HEK293 (cell line): ENCODE measurements around the gene GATAD2A.
A peak's percentile ranks its signal among the peaks of the same experiment; 100 is the strongest.

Experiments
- IKZF3 ChIP-seq: fragments of 450-650 bp; IDR thresholded peaks from 2 replicates; pipeline ENCODE4 v1.5.0; 2018; ENCODE audit warnings: missing biosample characterization, mild to moderate bottlenecking, missing genetic modification characterization, moderate library complexity
- KLF9 ChIP-seq: fragments of 450-650 bp; formaldehyde crosslinking; IDR thresholded peaks from 2 replicates; pipeline ENCODE4 v1.5.1; 2016; ENCODE audit warnings: missing biosample characterization, missing genetic modification characterization, low read depth
- REPIN1 ChIP-seq: fragments of 450-650 bp; formaldehyde crosslinking; IDR thresholded peaks from 2 replicates; pipeline ENCODE4 v1.5.1; 2017; ENCODE audit warnings: missing biosample characterization, missing genetic modification characterization, low read depth
- ZFHX2 ChIP-seq: fragments of 450-650 bp; formaldehyde crosslinking; conservative IDR thresholded peaks from 2 replicates; pipeline ENCODE4 v1.5.1; 2016; ENCODE audit warnings: missing biosample characterization, missing genetic modification characterization
- ZIC2 ChIP-seq: fragments of 450-650 bp; formaldehyde crosslinking; IDR thresholded peaks from 2 replicates; pipeline ENCODE4 v1.5.1; 2016; ENCODE audit warnings: missing biosample characterization, missing genetic modification characterization
- ZNF112 ChIP-seq: fragments of 450-650 bp; formaldehyde crosslinking; IDR thresholded peaks from 2 replicates; pipeline ENCODE4 v1.5.0; 2017; ENCODE audit warnings: missing biosample characterization, missing genetic modification characterization
- ZNF133 ChIP-seq: fragments of 450-650 bp; formaldehyde crosslinking; IDR thresholded peaks from 2 replicates; pipeline ENCODE4 v1.5.1; 2016; ENCODE audit warnings: missing biosample characterization, missing genetic modification characterization
- ZNF175 ChIP-seq: fragments of 450-650 bp; formaldehyde crosslinking; IDR thresholded peaks from 2 replicates; pipeline ENCODE4 v1.5.1; 2016; ENCODE audit warnings: missing biosample characterization, missing genetic modification characterization
- ZNF18 ChIP-seq: fragments of 450-650 bp; formaldehyde crosslinking; IDR thresholded peaks from 2 replicates; pipeline ENCODE4 v1.5.1; 2016; ENCODE audit warnings: missing biosample characterization, missing genetic modification characterization
- ZNF19 ChIP-seq: fragments of 450-650 bp; formaldehyde crosslinking; IDR thresholded peaks from 2 replicates; pipeline ENCODE4; 2016; ENCODE audit warnings: missing biosample characterization, missing genetic modification characterization, low read depth
- ZNF248 ChIP-seq: fragments of 450-650 bp; formaldehyde crosslinking; IDR thresholded peaks from 2 replicates; pipeline ENCODE4 v1.5.1; 2017; ENCODE audit warnings: missing biosample characterization, missing genetic modification characterization
- ZNF585B ChIP-seq: fragments of 450-650 bp; formaldehyde crosslinking; IDR thresholded peaks from 2 replicates; pipeline ENCODE4 v1.5.1; 2016; ENCODE audit warnings: missing biosample characterization, missing genetic modification characterization
- ZNF600 ChIP-seq: fragments of 450-650 bp; formaldehyde crosslinking; IDR thresholded peaks from 2 replicates; pipeline ENCODE4 v1.5.1; 2016; ENCODE audit warnings: missing biosample characterization, missing genetic modification characterization
- ZNF629 ChIP-seq: fragments of 450-650 bp; formaldehyde crosslinking; IDR thresholded peaks from 2 replicates; pipeline ENCODE4 v1.5.1; 2017; ENCODE audit warnings: missing biosample characterization, missing genetic modification characterization
- ZNF654 ChIP-seq: fragments of 450-650 bp; formaldehyde crosslinking; IDR thresholded peaks from 2 replicates; pipeline ENCODE4 v1.5.1; 2016; ENCODE audit warnings: low read depth, missing biosample characterization, missing genetic modification characterization
- ZNF791 ChIP-seq: fragments of 450-650 bp; formaldehyde crosslinking; IDR thresholded peaks from 2 replicates; pipeline ENCODE4 v1.5.1; 2016; ENCODE audit warnings: missing biosample characterization, missing genetic modification characterization
- ZSCAN16 ChIP-seq: fragments of 450-650 bp; formaldehyde crosslinking; IDR thresholded peaks from 2 replicates; pipeline ENCODE4 v1.5.1; 2016; ENCODE audit warnings: missing biosample characterization, missing genetic modification characterization
- ZSCAN18 ChIP-seq: fragments of 450-650 bp; formaldehyde crosslinking; IDR thresholded peaks from 2 replicates; pipeline ENCODE4 v1.5.1; 2016; ENCODE audit warnings: missing biosample characterization, missing genetic modification characterization
- ZSCAN30 ChIP-seq: fragments of 450-650 bp; IDR thresholded peaks from 2 replicates; pipeline ENCODE4 v1.5.1; 2018; ENCODE audit warnings: missing biosample characterization, mild to moderate bottlenecking, missing genetic modification characterization, moderate library complexity
- TF ChIP-seq, protein P1 (sequence below): fragments of 450-650 bp; formaldehyde crosslinking; conservative IDR thresholded peaks from 2 replicates; pipeline ENCODE4 v1.5.1; 2016; ENCODE audit warnings: low read depth, missing biosample characterization, missing genetic modification characterization
- TF ChIP-seq, protein P2 (sequence below): fragments of 450-650 bp; formaldehyde crosslinking; IDR thresholded peaks from 2 replicates; pipeline ENCODE4 v1.5.1; 2016; ENCODE audit warnings: missing biosample characterization, missing genetic modification characterization
- TF ChIP-seq, protein P3 (sequence below): fragments of 450-650 bp; formaldehyde crosslinking; IDR thresholded peaks from 2 replicates; pipeline ENCODE4 v1.5.1; 2016; ENCODE audit warnings: missing biosample characterization, missing genetic modification characterization
- TF ChIP-seq, protein P4 (sequence below): fragments of 450-650 bp; formaldehyde crosslinking; conservative IDR thresholded peaks from 2 replicates; pipeline ENCODE4 v1.5.1; 2016; ENCODE audit warnings: low read depth, missing biosample characterization, missing genetic modification characterization

The GATAD2A gene

GRCh38 chr19:19385131-19385895, 20.2 kb upstream of the GATAD2A start (continued):
- TF ChIP-seq, protein P1, sequence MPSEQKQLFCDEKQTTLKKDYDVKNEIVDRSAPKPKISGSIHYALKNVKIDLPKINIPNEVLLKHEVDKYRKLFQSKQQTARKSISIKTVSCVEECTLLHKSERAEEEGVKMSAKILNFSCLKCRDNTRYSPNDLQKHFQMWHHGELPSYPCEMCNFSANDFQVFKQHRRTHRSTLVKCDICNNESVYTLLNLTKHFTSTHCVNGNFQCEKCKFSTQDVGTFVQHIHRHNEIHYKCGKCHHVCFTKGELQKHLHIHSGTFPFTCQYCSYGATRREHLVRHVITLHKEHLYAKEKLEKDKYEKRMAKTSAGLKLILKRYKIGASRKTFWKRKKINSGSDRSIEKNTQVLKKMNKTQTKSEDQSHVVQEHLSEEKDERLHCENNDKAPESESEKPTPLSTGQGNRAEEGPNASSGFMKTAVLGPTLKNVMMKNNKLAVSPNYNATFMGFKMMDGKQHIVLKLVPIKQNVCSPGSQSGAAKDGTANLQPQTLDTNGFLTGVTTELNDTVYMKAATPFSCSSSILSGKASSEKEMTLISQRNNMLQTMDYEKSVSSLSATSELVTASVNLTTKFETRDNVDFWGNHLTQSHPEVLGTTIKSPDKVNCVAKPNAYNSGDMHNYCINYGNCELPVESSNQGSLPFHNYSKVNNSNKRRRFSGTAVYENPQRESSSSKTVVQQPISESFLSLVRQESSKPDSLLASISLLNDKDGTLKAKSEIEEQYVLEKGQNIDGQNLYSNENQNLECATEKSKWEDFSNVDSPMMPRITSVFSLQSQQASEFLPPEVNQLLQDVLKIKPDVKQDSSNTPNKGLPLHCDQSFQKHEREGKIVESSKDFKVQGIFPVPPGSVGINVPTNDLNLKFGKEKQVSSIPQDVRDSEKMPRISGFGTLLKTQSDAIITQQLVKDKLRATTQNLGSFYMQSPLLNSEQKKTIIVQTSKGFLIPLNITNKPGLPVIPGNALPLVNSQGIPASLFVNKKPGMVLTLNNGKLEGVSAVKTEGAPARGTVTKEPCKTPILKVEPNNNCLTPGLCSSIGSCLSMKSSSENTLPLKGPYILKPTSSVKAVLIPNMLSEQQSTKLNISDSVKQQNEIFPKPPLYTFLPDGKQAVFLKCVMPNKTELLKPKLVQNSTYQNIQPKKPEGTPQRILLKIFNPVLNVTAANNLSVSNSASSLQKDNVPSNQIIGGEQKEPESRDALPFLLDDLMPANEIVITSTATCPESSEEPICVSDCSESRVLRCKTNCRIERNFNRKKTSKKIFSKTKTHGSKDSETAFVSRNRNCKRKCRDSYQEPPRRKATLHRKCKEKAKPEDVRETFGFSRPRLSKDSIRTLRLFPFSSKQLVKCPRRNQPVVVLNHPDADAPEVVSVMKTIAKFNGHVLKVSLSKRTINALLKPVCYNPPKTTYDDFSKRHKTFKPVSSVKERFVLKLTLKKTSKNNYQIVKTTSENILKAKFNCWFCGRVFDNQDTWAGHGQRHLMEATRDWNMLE = no peak
- TF ChIP-seq ZNF133 (tag by site-specific recombination) = no peak
- no peak for TF ChIP-seq REPIN1 (tag by site-specific recombination)
- no peak for TF ChIP-seq ZNF18 (tag by site-specific recombination)
- no peak for TF ChIP-seq ZNF654 (tag by site-specific recombination)
- no peak for TF ChIP-seq ZSCAN18 (tag by site-specific recombination)
- no peak for TF ChIP-seq ZNF175 (tag by site-specific recombination)
- TF ChIP-seq, protein P2, sequence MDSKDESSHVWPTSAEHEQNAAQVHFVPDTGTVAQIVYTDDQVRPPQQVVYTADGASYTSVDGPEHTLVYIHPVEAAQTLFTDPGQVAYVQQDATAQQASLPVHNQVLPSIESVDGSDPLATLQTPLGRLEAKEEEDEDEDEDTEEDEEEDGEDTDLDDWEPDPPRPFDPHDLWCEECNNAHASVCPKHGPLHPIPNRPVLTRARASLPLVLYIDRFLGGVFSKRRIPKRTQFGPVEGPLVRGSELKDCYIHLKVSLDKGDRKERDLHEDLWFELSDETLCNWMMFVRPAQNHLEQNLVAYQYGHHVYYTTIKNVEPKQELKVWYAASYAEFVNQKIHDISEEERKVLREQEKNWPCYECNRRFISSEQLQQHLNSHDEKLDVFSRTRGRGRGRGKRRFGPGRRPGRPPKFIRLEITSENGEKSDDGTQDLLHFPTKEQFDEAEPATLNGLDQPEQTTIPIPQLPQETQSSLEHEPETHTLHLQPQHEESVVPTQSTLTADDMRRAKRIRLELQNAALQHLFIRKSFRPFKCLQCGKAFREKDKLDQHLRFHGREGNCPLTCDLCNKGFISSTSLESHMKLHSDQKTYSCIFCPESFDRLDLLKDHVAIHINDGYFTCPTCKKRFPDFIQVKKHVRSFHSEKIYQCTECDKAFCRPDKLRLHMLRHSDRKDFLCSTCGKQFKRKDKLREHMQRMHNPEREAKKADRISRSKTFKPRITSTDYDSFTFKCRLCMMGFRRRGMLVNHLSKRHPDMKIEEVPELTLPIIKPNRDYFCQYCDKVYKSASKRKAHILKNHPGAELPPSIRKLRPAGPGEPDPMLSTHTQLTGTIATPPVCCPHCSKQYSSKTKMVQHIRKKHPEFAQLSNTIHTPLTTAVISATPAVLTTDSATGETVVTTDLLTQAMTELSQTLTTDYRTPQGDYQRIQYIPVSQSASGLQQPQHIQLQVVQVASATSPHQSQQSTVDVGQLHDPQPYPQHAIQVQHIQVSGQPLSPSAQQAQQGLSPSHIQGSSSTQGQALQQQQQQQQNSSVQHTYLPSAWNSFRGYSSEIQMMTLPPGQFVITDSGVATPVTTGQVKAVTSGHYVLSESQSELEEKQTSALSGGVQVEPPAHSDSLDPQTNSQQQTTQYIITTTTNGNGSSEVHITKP (tag by site-specific recombination) = peak; percentile 78
- no peak for TF ChIP-seq ZNF112 (tag by site-specific recombination)
- no peak for TF ChIP-seq ZSCAN16
- TF ChIP-seq, protein P3, sequence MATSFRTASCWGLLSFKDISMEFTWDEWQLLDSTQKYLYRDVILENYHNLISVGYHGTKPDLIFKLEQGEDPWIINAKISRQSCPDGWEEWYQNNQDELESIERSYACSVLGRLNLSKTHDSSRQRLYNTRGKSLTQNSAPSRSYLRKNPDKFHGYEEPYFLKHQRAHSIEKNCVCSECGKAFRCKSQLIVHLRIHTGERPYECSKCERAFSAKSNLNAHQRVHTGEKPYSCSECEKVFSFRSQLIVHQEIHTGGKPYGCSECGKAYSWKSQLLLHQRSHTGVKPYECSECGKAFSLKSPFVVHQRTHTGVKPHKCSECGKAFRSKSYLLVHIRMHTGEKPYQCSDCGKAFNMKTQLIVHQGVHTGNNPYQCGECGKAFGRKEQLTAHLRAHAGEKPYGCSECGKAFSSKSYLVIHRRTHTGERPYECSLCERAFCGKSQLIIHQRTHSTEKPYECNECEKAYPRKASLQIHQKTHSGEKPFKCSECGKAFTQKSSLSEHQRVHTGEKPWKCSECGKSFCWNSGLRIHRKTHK = no peak
- no peak for TF ChIP-seq ZNF19
- TF ChIP-seq KLF9 (tag by site-specific recombination) = no peak; the same call in 1 of the 2 replicates
- TF ChIP-seq ZIC2 (tag by site-specific recombination) = peak; percentile 83
- TF ChIP-seq, protein P4, sequence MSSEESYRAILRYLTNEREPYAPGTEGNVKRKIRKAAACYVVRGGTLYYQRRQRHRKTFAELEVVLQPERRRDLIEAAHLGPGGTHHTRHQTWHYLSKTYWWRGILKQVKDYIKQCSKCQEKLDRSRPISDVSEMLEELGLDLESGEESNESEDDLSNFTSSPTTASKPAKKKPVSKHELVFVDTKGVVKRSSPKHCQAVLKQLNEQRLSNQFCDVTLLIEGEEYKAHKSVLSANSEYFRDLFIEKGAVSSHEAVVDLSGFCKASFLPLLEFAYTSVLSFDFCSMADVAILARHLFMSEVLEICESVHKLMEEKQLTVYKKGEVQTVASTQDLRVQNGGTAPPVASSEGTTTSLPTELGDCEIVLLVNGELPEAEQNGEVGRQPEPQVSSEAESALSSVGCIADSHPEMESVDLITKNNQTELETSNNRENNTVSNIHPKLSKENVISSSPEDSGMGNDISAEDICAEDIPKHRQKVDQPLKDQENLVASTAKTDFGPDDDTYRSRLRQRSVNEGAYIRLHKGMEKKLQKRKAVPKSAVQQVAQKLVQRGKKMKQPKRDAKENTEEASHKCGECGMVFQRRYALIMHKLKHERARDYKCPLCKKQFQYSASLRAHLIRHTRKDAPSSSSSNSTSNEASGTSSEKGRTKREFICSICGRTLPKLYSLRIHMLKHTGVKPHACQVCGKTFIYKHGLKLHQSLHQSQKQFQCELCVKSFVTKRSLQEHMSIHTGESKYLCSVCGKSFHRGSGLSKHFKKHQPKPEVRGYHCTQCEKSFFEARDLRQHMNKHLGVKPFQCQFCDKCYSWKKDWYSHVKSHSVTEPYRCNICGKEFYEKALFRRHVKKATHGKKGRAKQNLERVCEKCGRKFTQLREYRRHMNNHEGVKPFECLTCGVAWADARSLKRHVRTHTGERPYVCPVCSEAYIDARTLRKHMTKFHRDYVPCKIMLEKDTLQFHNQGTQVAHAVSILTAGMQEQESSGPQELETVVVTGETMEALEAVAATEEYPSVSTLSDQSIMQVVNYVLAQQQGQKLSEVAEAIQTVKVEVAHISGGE (tag by site-specific recombination) = no peak
- no peak for TF ChIP-seq ZNF791 (tag by site-specific recombination)
- TF ChIP-seq ZNF629 (tag by site-specific recombination) = no peak
- TF ChIP-seq ZSCAN30 (tag by site-specific recombination) = peak; percentile 44; the same call in 1 of the 2 replicates
- no peak for TF ChIP-seq ZNF600
- TF ChIP-seq ZNF585B (tag by site-specific recombination) = no peak
- TF ChIP-seq ZFHX2 (tag by site-specific recombination) = 0 out of 2 replicates have a peak, but pooled peaks have one; percentile 21
- no peak for TF ChIP-seq ZNF248
- TF ChIP-seq IKZF3 (tag by site-specific recombination) = no peak
